ENCODE data around the gene CPM.

CPM gene

DNA sequence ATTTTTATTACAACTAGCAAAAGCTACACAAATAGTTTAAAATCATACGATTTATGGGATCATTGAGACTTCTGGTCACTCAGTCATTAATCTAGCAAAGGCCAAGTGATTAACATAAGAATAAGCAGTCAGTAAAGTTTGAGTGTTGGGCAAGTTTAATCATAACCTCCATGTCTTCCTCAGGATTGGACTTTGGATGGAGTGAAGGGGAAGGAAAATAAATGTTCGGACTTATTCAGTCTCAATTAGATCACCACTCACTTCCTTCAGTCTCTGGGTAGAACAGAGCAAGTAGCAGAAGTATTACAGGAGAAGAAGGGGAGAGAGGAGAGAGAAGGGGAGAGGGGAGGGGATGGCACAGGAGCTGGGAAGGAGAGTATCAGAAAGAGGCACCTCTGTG is 31.4 kb downstream of the CPM start:
- TF ChIP-seq GABPA (IDR thresholded peaks at IDR 0.05; ENCODE audit: low read depth) (no peak), POLR2AphosphoS5 (IDR thresholded peaks at IDR 0.05; ENCODE audit: low read depth) (no peak), SPI1 (IDR thresholded peaks at IDR 0.05; ENCODE audit: borderline replicate concordance, low read depth) (no peak)
- TF ChIP-seq, protein P1, sequence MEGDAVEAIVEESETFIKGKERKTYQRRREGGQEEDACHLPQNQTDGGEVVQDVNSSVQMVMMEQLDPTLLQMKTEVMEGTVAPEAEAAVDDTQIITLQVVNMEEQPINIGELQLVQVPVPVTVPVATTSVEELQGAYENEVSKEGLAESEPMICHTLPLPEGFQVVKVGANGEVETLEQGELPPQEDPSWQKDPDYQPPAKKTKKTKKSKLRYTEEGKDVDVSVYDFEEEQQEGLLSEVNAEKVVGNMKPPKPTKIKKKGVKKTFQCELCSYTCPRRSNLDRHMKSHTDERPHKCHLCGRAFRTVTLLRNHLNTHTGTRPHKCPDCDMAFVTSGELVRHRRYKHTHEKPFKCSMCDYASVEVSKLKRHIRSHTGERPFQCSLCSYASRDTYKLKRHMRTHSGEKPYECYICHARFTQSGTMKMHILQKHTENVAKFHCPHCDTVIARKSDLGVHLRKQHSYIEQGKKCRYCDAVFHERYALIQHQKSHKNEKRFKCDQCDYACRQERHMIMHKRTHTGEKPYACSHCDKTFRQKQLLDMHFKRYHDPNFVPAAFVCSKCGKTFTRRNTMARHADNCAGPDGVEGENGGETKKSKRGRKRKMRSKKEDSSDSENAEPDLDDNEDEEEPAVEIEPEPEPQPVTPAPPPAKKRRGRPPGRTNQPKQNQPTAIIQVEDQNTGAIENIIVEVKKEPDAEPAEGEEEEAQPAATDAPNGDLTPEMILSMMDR (IDR thresholded peaks at IDR 0.05; ENCODE audit: insufficient read depth, low read length): no peak
- TF ChIP-seq, protein P2, sequence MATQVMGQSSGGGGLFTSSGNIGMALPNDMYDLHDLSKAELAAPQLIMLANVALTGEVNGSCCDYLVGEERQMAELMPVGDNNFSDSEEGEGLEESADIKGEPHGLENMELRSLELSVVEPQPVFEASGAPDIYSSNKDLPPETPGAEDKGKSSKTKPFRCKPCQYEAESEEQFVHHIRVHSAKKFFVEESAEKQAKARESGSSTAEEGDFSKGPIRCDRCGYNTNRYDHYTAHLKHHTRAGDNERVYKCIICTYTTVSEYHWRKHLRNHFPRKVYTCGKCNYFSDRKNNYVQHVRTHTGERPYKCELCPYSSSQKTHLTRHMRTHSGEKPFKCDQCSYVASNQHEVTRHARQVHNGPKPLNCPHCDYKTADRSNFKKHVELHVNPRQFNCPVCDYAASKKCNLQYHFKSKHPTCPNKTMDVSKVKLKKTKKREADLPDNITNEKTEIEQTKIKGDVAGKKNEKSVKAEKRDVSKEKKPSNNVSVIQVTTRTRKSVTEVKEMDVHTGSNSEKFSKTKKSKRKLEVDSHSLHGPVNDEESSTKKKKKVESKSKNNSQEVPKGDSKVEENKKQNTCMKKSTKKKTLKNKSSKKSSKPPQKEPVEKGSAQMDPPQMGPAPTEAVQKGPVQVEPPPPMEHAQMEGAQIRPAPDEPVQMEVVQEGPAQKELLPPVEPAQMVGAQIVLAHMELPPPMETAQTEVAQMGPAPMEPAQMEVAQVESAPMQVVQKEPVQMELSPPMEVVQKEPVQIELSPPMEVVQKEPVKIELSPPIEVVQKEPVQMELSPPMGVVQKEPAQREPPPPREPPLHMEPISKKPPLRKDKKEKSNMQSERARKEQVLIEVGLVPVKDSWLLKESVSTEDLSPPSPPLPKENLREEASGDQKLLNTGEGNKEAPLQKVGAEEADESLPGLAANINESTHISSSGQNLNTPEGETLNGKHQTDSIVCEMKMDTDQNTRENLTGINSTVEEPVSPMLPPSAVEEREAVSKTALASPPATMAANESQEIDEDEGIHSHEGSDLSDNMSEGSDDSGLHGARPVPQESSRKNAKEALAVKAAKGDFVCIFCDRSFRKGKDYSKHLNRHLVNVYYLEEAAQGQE (IDR thresholded peaks at IDR 0.05; ENCODE audit: insufficient replicate concordance, low read depth): no peak
- no peak overlapping the region for H3K4me3 ChIP-seq (replicated peaks; ENCODE audit: insufficient read depth, low read length)
- no peak for DNase-seq (ENCODE audit: low read depth in 1 of 2, low spot score in 1 of 2)

DNA sequence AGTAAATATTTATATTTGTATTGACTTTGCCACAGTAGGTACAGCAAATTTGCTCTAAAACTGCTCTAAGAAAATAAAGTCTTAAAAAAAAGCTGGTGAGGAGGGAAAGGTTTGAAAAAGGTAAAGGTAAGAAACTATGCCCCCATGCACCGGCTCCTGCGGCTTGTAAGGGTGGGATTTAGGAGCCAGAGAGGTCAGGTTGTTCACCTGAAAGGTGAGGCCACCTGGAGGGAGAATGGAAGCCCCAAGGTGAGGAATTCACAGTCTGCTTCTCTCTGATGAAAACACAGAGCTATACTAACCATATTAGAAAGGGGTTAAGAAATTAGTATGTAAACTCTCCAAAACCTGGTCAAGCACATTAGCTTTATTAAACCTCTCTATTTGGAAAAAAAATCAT is 31.8 kb downstream of the CPM start:
- no peak for DNase-seq (ENCODE audit: low read depth in 1 of 2, low spot score in 1 of 2)
- H3K4me3 ChIP-seq (replicated peaks; ENCODE audit: insufficient read depth, low read length): no peak overlapping the region
- TF ChIP-seq GABPA (IDR thresholded peaks at IDR 0.05; ENCODE audit: low read depth) (no peak), POLR2AphosphoS5 (IDR thresholded peaks at IDR 0.05; ENCODE audit: low read depth) (no peak)
- TF ChIP-seq, protein P2 (IDR thresholded peaks at IDR 0.05; ENCODE audit: insufficient replicate concordance, low read depth): no peak
- TF ChIP-seq, protein P1 (IDR thresholded peaks at IDR 0.05; ENCODE audit: insufficient read depth, low read length): no peak
- no peaks in the 10 kb centered on the region for H3K27me3 ChIP-seq (ENCODE audit: insufficient read depth, poor library complexity, severe bottlenecking)
- H3K27ac ChIP-seq (replicated peaks): no peak overlapping the region

More for the DNA sequence above, 31.4 kb downstream of the CPM start:
- Histone ChIP-seq H3K27ac (replicated peaks) (no peak overlapping the region), H3K27me3 (ENCODE audit: insufficient read depth, poor library complexity, severe bottlenecking) (no peaks in the 10 kb centered on the region)

DNA sequence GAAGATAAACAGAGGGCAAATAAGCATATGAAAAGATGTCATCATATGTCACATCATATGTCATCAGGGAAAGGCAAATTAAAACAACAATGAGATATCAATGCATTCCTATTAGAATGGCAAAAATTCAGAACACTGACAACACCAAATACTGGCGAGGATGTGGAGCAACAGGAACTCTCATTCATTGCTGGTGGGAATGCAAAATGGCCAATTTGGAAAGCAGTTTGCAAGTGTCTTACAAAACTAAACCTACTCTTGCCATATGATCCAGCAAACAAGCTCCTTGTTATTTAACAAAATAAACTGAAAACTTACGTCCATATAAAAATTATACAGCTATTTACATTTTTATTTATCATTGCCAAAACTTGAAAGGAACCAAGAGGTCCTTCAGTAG is 32.7 kb downstream of the CPM start:
- no peak overlapping the region for H3K4me3 ChIP-seq (replicated peaks; ENCODE audit: insufficient read depth, low read length)
- no peak overlapping the region for H3K27ac ChIP-seq (replicated peaks)
- TF ChIP-seq, protein P2 (IDR thresholded peaks at IDR 0.05; ENCODE audit: insufficient replicate concordance, low read depth): no peak
- TF ChIP-seq, protein P1 (IDR thresholded peaks at IDR 0.05; ENCODE audit: insufficient read depth, low read length): no peak
- TF ChIP-seq GABPA (IDR thresholded peaks at IDR 0.05; ENCODE audit: low read depth): no peak
- no peak for TF ChIP-seq POLR2AphosphoS5 (IDR thresholded peaks at IDR 0.05; ENCODE audit: low read depth)
- no peak for TF ChIP-seq SPI1 (IDR thresholded peaks at IDR 0.05; ENCODE audit: borderline replicate concordance, low read depth)
- no peak for DNase-seq (ENCODE audit: low read depth in 1 of 2, low spot score in 1 of 2)
- H3K27me3 ChIP-seq (ENCODE audit: insufficient read depth, poor library complexity, severe bottlenecking): no peaks in the 10 kb centered on the region

All from HL-60 (cell line).